ENCODE results near the gene ZDHHC3. TPM values are rescaled to one million over a fixed set of nuclear protein-coding genes. Genes with fewer than 3 reads are reported as not detected.
"Not testable (repeated sequence)": the region's sequence is repeated elsewhere in the genome, so short reads cannot be mapped to it uniquely, and the experiment has no call there.

Gene ZDHHC3
- total and polyA plus RNA-seq, 4 experiments from 2014 or later: 35.4 to 41.9 (median 38.1) TPM

- Histone ChIP-seq H3K27ac (ENCODE audit: low read depth, low read length) (no peak overlapping the region), H3K36me3 (ENCODE audit: insufficient read depth, low read length) (no peaks in the 10 kb centered on the region), H3K9me3 (ENCODE audit: control insufficient read depth in 1 of 2, low read length in 2 of 2) (no peaks in the 10 kb centered on the region), H3K4me1 (ENCODE audit: insufficient read depth, low read length) (peaks cover 19% of the 10 kb centered on the region), H3K27me3 (ENCODE audit: insufficient read depth, low read length) (no peaks in the 10 kb centered on the region), H3K4me3 (ENCODE audit: low read length in 2 of 2) (no peak overlapping the region)
- Mint-ChIP-seq H3K4me3 (no peak overlapping the region), H3K36me3 (peaks cover 41 to 59% of the 10 kb centered on the region in 2 donors), H3K4me1 (peaks cover 34 to 60% (median 46%) of the 10 kb centered on the region in 4 donors), H3K27ac (peak overlapping the region in 2 of 7 donors; percentile 2 to 35), H3K27me3 (no peaks in the 10 kb centered on the region), H3K9me3 (no peaks in the 10 kb centered on the region)
- CTCF ChIA-PET (ENCODE audit: partially characterized antibody): interaction anchor here (0.6 to 5.0 kb wide), 8 partner anchors 13 to 670 kb away, joined by 3 to 31 read pairs (median 3); partner anchors contain the start of genes EXOSC7 and ZDHHC3
- POLR2A ChIA-PET (ENCODE audit: partially characterized antibody): no interaction called here
- DNase-seq: no peak
- intact Hi-C loops (cut with micrococcal nuclease): no loop called here
Measured at GRCh38 chr3:44989636-44990373, 13.8 kb upstream of the ZDHHC3 start.

GRCh38 chr3:44989141-44989540, 13.2 kb upstream of the ZDHHC3 start:
- Histone ChIP-seq H3K4me1 (ENCODE audit: insufficient read depth, low read length) (peaks cover 24% of the 10 kb centered on the region), H3K27ac (ENCODE audit: low read depth, low read length) (no peak overlapping the region), H3K36me3 (ENCODE audit: insufficient read depth, low read length) (no peaks in the 10 kb centered on the region), H3K4me3 (ENCODE audit: low read length in 2 of 2) (no peak overlapping the region), H3K9me3 (ENCODE audit: control insufficient read depth in 1 of 2, low read length in 2 of 2) (no peaks in the 10 kb centered on the region), H3K27me3 (ENCODE audit: insufficient read depth, low read length) (no peaks in the 10 kb centered on the region)
- DNase-seq: no peak
- CTCF ChIA-PET (ENCODE audit: partially characterized antibody): interaction anchor here (0.8 to 5.0 kb wide), 6 partner anchors 13 to 52 kb away, joined by 3 to 31 read pairs (median 4); partner anchors contain the start of genes EXOSC7 and ZDHHC3
- Mint-ChIP-seq H3K27me3 (no peaks in the 10 kb centered on the region), H3K9me3 (no peaks in the 10 kb centered on the region), H3K36me3 (peaks cover 40 to 59% of the 10 kb centered on the region in 2 donors), H3K27ac (peak overlapping the region in 4 of 7 donors; percentile 12 to 35 (median 23)), H3K4me3 (peak overlapping the region in 1 of 8 donors; percentile 7), H3K4me1 (peaks cover 34 to 59% (median 47%) of the 10 kb centered on the region in 4 donors)
- POLR2A ChIA-PET (ENCODE audit: partially characterized antibody): no interaction called here
- intact Hi-C loops (cut with micrococcal nuclease): no loop called here

GRCh38 chr3:44988073-44988472, 12.1 kb upstream of the ZDHHC3 start:
- H3K9me3 Mint-ChIP-seq: no peaks in the 10 kb centered on the region
- intact Hi-C loops (cut with micrococcal nuclease): no loop called here
- H3K27me3 ChIP-seq (ENCODE audit: insufficient read depth, low read length): no peaks in the 10 kb centered on the region
- POLR2A ChIA-PET (ENCODE audit: partially characterized antibody): interaction anchor here (1.0 to 2.2 kb wide), 2 partner anchors 12 to 21 kb away, joined by 3 to 9 read pairs; partner anchors contain the start of genes EXOSC7 and ZDHHC3
- H3K36me3 Mint-ChIP-seq: peaks cover 34 to 56% of the 10 kb centered on the region in 2 donors
- DNase-seq: peak in 1 of 5 donors; percentile 10
- no peak overlapping the region for H3K4me3 ChIP-seq (ENCODE audit: low read length in 2 of 2)
- H3K4me3 Mint-ChIP-seq: no peak overlapping the region
- peaks cover 40 to 65% (median 54%) of the 10 kb centered on the region in 4 donors for H3K4me1 Mint-ChIP-seq
- no peak overlapping the region for H3K27ac ChIP-seq (ENCODE audit: low read depth, low read length)
- CTCF ChIA-PET (ENCODE audit: partially characterized antibody): interaction anchor here (0.8 to 1.7 kb wide), 8 partner anchors 11 to 223 kb away, joined by 3 to 6 read pairs (median 3); partner anchors contain the start of genes EXOSC7 and ZDHHC3
- peak overlapping the region in 1 of 7 donors; percentile 63 for H3K27ac Mint-ChIP-seq
- no peaks in the 10 kb centered on the region for H3K27me3 Mint-ChIP-seq
- no peaks in the 10 kb centered on the region for H3K9me3 ChIP-seq (ENCODE audit: control insufficient read depth in 1 of 2, low read length in 2 of 2)
- H3K4me1 ChIP-seq (ENCODE audit: insufficient read depth, low read length): peaks cover 34% of the 10 kb centered on the region
- H3K36me3 ChIP-seq (ENCODE audit: insufficient read depth, low read length): no peaks in the 10 kb centered on the region

GRCh38 chr3:44987332-44987731, 11.4 kb upstream of the ZDHHC3 start:
- ChIA-PET POLR2A (ENCODE audit: partially characterized antibody) (interaction anchor here (1.0 to 2.2 kb wide), 2 partner anchors 11 to 22 kb away, joined by 3 to 9 read pairs; partner anchors contain the start of genes EXOSC7 and ZDHHC3), CTCF (ENCODE audit: partially characterized antibody) (interaction anchor here (0.8 to 1.8 kb wide), 10 partner anchors 9 to 223 kb away, joined by 3 to 8 read pairs (median 3); partner anchors contain the start of genes EXOSC7 and ZDHHC3)
- Histone ChIP-seq H3K36me3 (ENCODE audit: insufficient read depth, low read length) (no peaks in the 10 kb centered on the region), H3K27me3 (ENCODE audit: insufficient read depth, low read length) (no peaks in the 10 kb centered on the region), H3K4me1 (ENCODE audit: insufficient read depth, low read length) (peaks cover 41% of the 10 kb centered on the region), H3K9me3 (ENCODE audit: control insufficient read depth in 1 of 2, low read length in 2 of 2) (no peaks in the 10 kb centered on the region), H3K27ac (ENCODE audit: low read depth, low read length) (no peak overlapping the region), H3K4me3 (ENCODE audit: low read length in 2 of 2) (no peak overlapping the region)
- intact Hi-C loops (cut with micrococcal nuclease): no loop called here
- no peak for DNase-seq
- H3K27me3 Mint-ChIP-seq: no peaks in the 10 kb centered on the region
- no peak overlapping the region for H3K27ac Mint-ChIP-seq
- no peak overlapping the region for H3K4me3 Mint-ChIP-seq
- peaks cover 36 to 65% (median 53%) of the 10 kb centered on the region in 4 donors for H3K4me1 Mint-ChIP-seq
- no peaks in the 10 kb centered on the region for H3K9me3 Mint-ChIP-seq
- H3K36me3 Mint-ChIP-seq: peaks cover 28 to 50% of the 10 kb centered on the region in 2 donors

GRCh38 chr3:44986330-44986729, 10.4 kb upstream of the ZDHHC3 start:
- H3K27ac Mint-ChIP-seq; H3K36me3 ChIP-seq (ENCODE audit: insufficient read depth, low read length); H3K27me3 Mint-ChIP-seq; H3K9me3 Mint-ChIP-seq; H3K4me3 ChIP-seq (ENCODE audit: low read length in 2 of 2); intact Hi-C loops (cut with micrococcal nuclease); H3K27ac ChIP-seq (ENCODE audit: low read depth, low read length); H3K9me3 ChIP-seq (ENCODE audit: control insufficient read depth in 1 of 2, low read length in 2 of 2); H3K4me3 Mint-ChIP-seq; DNase-seq; POLR2A ChIA-PET (ENCODE audit: partially characterized antibody); H3K27me3 ChIP-seq (ENCODE audit: insufficient read depth, low read length): not testable (repeated sequence)
- Mint-ChIP-seq H3K4me1 (peaks cover 38 to 66% (median 53%) of the 10 kb centered on the region in 4 donors), H3K36me3 (peaks cover 24 to 41% of the 10 kb centered on the region in 2 donors)
- CTCF ChIA-PET (ENCODE audit: partially characterized antibody): interaction anchor here (1.1 to 1.8 kb wide), 4 partner anchors 8 to 51 kb away, joined by 3 to 8 read pairs (median 4); no protein-coding TSS in a partner anchor
- H3K4me1 ChIP-seq (ENCODE audit: insufficient read depth, low read length): peaks cover 41% of the 10 kb centered on the region

GRCh38 chr3:44984335-44984734, 8.4 kb upstream of the ZDHHC3 start:
- Histone ChIP-seq H3K9me3 (ENCODE audit: control insufficient read depth in 1 of 2, low read length in 2 of 2) (no peaks in the 10 kb centered on the region), H3K4me3 (ENCODE audit: low read length in 2 of 2) (no peak overlapping the region), H3K4me1 (ENCODE audit: insufficient read depth, low read length) (peaks cover 49% of the 10 kb centered on the region), H3K27ac (ENCODE audit: low read depth, low read length) (no peak overlapping the region), H3K36me3 (ENCODE audit: insufficient read depth, low read length) (no peaks in the 10 kb centered on the region), H3K27me3 (ENCODE audit: insufficient read depth, low read length) (no peaks in the 10 kb centered on the region)
- peak overlapping the region in 1 of 7 donors; percentile 13 for H3K27ac Mint-ChIP-seq
- DNase-seq: no peak
- ChIA-PET CTCF (ENCODE audit: partially characterized antibody) (interaction anchor here (0.8 to 1.7 kb wide), 6 partner anchors 7 to 675 kb away, joined by 3 to 7 read pairs (median 4); no protein-coding TSS in a partner anchor), POLR2A (ENCODE audit: partially characterized antibody) (interaction anchor here (1.8 kb wide), 1 partner anchor 8 kb away, joined by 7 read pairs; the partner anchor contains the start of genes EXOSC7 and ZDHHC3)
- H3K27me3 Mint-ChIP-seq: no peaks in the 10 kb centered on the region
- H3K36me3 Mint-ChIP-seq: peaks cover 14 to 22% of the 10 kb centered on the region in 2 donors
- H3K4me3 Mint-ChIP-seq: no peak overlapping the region
- no peaks in the 10 kb centered on the region for H3K9me3 Mint-ChIP-seq
- intact Hi-C loops (cut with micrococcal nuclease): no loop called here
- H3K4me1 Mint-ChIP-seq: peaks cover 41 to 72% (median 57%) of the 10 kb centered on the region in 4 donors

- Mint-ChIP-seq H3K4me3 (no peak overlapping the region), H3K4me1 (peaks cover 45 to 78% (median 62%) of the 10 kb centered on the region in 4 donors), H3K27me3 (no peaks in the 10 kb centered on the region), H3K27ac (peak overlapping the region in 4 of 7 donors; percentile 22 to 53 (median 41)), H3K9me3 (no peaks in the 10 kb centered on the region), H3K36me3 (peaks cover 9 to 13% of the 10 kb centered on the region in 2 donors)
- ChIA-PET POLR2A (ENCODE audit: partially characterized antibody) (no interaction called here), CTCF (ENCODE audit: partially characterized antibody) (interaction anchor here (0.6 to 1.6 kb wide), 5 partner anchors 9 to 676 kb away, joined by 3 to 7 read pairs (median 3); no protein-coding TSS in a partner anchor)
- Histone ChIP-seq H3K9me3 (ENCODE audit: control insufficient read depth in 1 of 2, low read length in 2 of 2) (no peaks in the 10 kb centered on the region), H3K4me1 (ENCODE audit: insufficient read depth, low read length) (peaks cover 57% of the 10 kb centered on the region), H3K27ac (ENCODE audit: low read depth, low read length) (no peak overlapping the region), H3K4me3 (ENCODE audit: low read length in 2 of 2) (no peak overlapping the region), H3K36me3 (ENCODE audit: insufficient read depth, low read length) (no peaks in the 10 kb centered on the region), H3K27me3 (ENCODE audit: insufficient read depth, low read length) (no peaks in the 10 kb centered on the region)
- DNase-seq: no peak
- intact Hi-C loops (cut with micrococcal nuclease): no loop called here
Measured at GRCh38 chr3:44983484-44983941, 7.5 kb upstream of the ZDHHC3 start.
